Keratinocyte (primary cell): ENCODE data around the gene KRTAP12-4. TPM values are rescaled to one million over a fixed set of nuclear protein-coding genes. Genes with fewer than 3 reads are reported as not detected.

Experiments
- DNase-seq: peaks from one replicate; pipeline ENCODE4 v3.0.0-alpha.2; 2011; ENCODE audit warnings: low read depth, missing footprints, low spot score
- FAIRE-seq: peaks from 2 replicates; lab custom pipeline; 2011; peaks lifted over from hg19 to GRCh38; lab: Jason Lieb, UNC
- H2AFZ ChIP-seq: 2 replicates; pipeline ENCODE4 v1.6.0; 2012; ENCODE audit warnings: low read length, control low read depth, inconsistent platforms; ENCODE audit not compliant: control insufficient read depth
- H3K27ac ChIP-seq: 2 replicates; pipeline ENCODE4 v1.5.1; 2011; ENCODE audit warnings: low read length; ENCODE audit not compliant: control insufficient read depth, insufficient read depth
- H3K27me3 ChIP-seq: 3 replicates; pipeline ENCODE4 v1.6.0; 2011; ENCODE audit warnings: low read length; ENCODE audit not compliant: control insufficient read depth, insufficient read depth; ENCODE audit errors: extremely low read depth
- H3K36me3 ChIP-seq, 2 experiments: 2 replicates in 1 of 2; 3 replicates in 1 of 2; pipeline ENCODE4 v1.5.1; 2011; ENCODE audit warnings: low read length in 2 of 2, mild to moderate bottlenecking in 1 of 2; ENCODE audit not compliant: control insufficient read depth in 2 of 2, insufficient read depth in 2 of 2; ENCODE audit errors: extremely low read depth in 1 of 2
- H3K4me1 ChIP-seq: 3 replicates; pipeline ENCODE4 v1.5.1; 2011; ENCODE audit warnings: low read length; ENCODE audit not compliant: control insufficient read depth, insufficient read depth; ENCODE audit errors: extremely low read depth
- H3K4me2 ChIP-seq: 3 replicates; pipeline ENCODE4 v1.6.0; 2011; ENCODE audit warnings: low read depth, low read length; ENCODE audit not compliant: control insufficient read depth, insufficient read depth; ENCODE audit errors: extremely low read depth
- H3K4me3 ChIP-seq, 3 experiments: fragments of 200-600 bp in 1 of 3; sonication (generic) in 1 of 3; 2 replicates in 2 of 3; 3 replicates in 1 of 3; pipeline ENCODE4 v1.5.1; 2011 to 2016; ENCODE audit warnings: low read length in 3 of 3, mild to moderate bottlenecking in 3 of 3, control low read depth in 2 of 3, inconsistent platforms in 1 of 3, low read depth in 1 of 3, mixed read lengths in 1 of 3, mixed run types in 1 of 3, moderate library complexity in 1 of 3; ENCODE audit not compliant: control insufficient read depth in 2 of 3, insufficient read depth in 2 of 3; ENCODE audit errors: extremely low read depth in 1 of 3
- H3K79me2 ChIP-seq: 2 replicates; pipeline ENCODE4 v1.6.0; 2012; ENCODE audit warnings: low read length; ENCODE audit not compliant: control insufficient read depth, insufficient read depth
- H3K9ac ChIP-seq: 3 replicates; pipeline ENCODE4 v1.6.0; 2011; ENCODE audit warnings: low read length; ENCODE audit not compliant: control insufficient read depth, insufficient read depth; ENCODE audit errors: extremely low read depth
- H3K9me1 ChIP-seq: 3 replicates; pipeline ENCODE4 v1.6.0; 2011; ENCODE audit warnings: low read length; ENCODE audit not compliant: control insufficient read depth, insufficient read depth; ENCODE audit errors: extremely low read depth
- H3K9me3 ChIP-seq: 2 replicates; pipeline ENCODE4 v1.5.1; 2012; ENCODE audit warnings: low read depth, low read length; ENCODE audit not compliant: control insufficient read depth
- H4K20me1 ChIP-seq: 3 replicates; pipeline ENCODE4 v1.6.0; 2011; ENCODE audit warnings: low read length; ENCODE audit not compliant: control insufficient read depth, insufficient read depth; ENCODE audit errors: extremely low read depth
- EZH2 ChIP-seq: IDR thresholded peaks from one replicate; pipeline ENCODE4 v1.6.1; 2012; ENCODE audit warnings: inconsistent platforms, mild to moderate bottlenecking, low read length, moderate library complexity
- dilution Hi-C: fragments of 300-500 bp; cut with MboI; formaldehyde crosslinking; loops from one replicate; pipeline ENCODE4 v1.7.0; 2020; ENCODE audit warnings: low sequenced_read_pairs; ENCODE audit not compliant: extremely low pct_ligation_motif_present
- polyA plus RNA-seq, 5 experiments: library from polyadenylated mRNA; depleted of rRNA in 3 of 5; stranded (reverse) in 3 of 5; stranded (forward) in 1 of 5; unstranded in 1 of 5; fragments of >200 nt; gene quantifications; 1 replicate in 1 of 5; 2 replicates in 3 of 5; 3 replicates in 1 of 5; pipeline versions ENCODE4 v1.2.1 to v1.2.3, GENCODE V29; 2011 to 2012; ENCODE audit warnings: missing spikeins in 2 of 5, low read depth in 1 of 5, low replicate concordance in 1 of 5
- TF ChIP-seq, protein P1 (sequence below), 3 experiments: IDR thresholded peaks in 1 of 3; conservative IDR thresholded peaks in 1 of 3; optimal IDR thresholded peaks in 1 of 3; 2 replicates in 2 of 3; 3 replicates in 1 of 3; pipeline versions ENCODE3 to v1.5.1; 2011; ENCODE audit warnings: low read length in 3 of 3, mild to moderate bottlenecking in 3 of 3, moderate library complexity in 2 of 3, control low read depth in 1 of 3, inconsistent platforms in 1 of 3; ENCODE audit not compliant: insufficient read depth in 2 of 3; ENCODE audit errors: extremely low read depth in 1 of 3

KRTAP12-4 gene
- polyA plus RNA-seq, 1 donor (not counting 4 experiments of a cell fraction or from before 2014, with no cell fraction given), result not detected

DNA sequence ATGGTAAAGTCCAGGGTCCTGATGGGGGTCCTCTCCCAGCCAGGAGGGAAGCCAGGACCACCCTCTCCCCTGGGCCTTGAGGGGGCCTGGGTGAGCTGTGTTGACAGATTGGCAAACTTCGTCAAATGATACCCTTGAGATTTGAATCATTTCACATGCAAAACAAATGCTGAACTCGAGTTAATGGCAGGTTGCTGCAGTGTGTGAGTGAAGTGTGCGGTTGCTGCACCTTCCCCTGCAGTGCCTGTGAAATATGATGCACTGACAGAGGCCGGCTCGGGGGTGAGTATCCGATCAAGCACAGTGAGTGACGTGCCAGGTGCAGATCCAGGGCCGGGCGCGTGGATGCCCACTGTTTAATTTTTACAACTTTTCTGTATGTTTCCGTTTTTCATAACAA is 33.2 kb upstream of the KRTAP12-4 start:
- TF ChIP-seq, protein P1, sequence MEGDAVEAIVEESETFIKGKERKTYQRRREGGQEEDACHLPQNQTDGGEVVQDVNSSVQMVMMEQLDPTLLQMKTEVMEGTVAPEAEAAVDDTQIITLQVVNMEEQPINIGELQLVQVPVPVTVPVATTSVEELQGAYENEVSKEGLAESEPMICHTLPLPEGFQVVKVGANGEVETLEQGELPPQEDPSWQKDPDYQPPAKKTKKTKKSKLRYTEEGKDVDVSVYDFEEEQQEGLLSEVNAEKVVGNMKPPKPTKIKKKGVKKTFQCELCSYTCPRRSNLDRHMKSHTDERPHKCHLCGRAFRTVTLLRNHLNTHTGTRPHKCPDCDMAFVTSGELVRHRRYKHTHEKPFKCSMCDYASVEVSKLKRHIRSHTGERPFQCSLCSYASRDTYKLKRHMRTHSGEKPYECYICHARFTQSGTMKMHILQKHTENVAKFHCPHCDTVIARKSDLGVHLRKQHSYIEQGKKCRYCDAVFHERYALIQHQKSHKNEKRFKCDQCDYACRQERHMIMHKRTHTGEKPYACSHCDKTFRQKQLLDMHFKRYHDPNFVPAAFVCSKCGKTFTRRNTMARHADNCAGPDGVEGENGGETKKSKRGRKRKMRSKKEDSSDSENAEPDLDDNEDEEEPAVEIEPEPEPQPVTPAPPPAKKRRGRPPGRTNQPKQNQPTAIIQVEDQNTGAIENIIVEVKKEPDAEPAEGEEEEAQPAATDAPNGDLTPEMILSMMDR (optimal IDR thresholded peaks at IDR 0.05 in 1 of 3, IDR thresholded peaks at IDR 0.05 in 1 of 3, conservative IDR thresholded peaks at IDR 0.05 in 1 of 3; ENCODE audit: extremely low read depth in 1 of 3, insufficient read depth in 2 of 3, low read length in 3 of 3), result no peak
- no peak for TF ChIP-seq EZH2
- Histone ChIP-seq H3K4me2 (no peak overlapping the region), H3K27ac (no peak overlapping the region), H3K4me1 (no peaks in the 10 kb centered on the region), H3K9me3 (no peaks in the 10 kb centered on the region), H4K20me1 (no peaks in the 10 kb centered on the region), H3K36me3 (no peaks in the 10 kb centered on the region), H2AFZ (no peak overlapping the region), H3K9ac (no peak overlapping the region), H3K27me3 (no peaks in the 10 kb centered on the region), H3K79me2 (no peaks in the 10 kb centered on the region), H3K9me1 (no peaks in the 10 kb centered on the region), H3K4me3 (no peak overlapping the region)
- no peak for FAIRE-seq
- no peak for DNase-seq
- dilution Hi-C loops, result no loop called here

DNA sequence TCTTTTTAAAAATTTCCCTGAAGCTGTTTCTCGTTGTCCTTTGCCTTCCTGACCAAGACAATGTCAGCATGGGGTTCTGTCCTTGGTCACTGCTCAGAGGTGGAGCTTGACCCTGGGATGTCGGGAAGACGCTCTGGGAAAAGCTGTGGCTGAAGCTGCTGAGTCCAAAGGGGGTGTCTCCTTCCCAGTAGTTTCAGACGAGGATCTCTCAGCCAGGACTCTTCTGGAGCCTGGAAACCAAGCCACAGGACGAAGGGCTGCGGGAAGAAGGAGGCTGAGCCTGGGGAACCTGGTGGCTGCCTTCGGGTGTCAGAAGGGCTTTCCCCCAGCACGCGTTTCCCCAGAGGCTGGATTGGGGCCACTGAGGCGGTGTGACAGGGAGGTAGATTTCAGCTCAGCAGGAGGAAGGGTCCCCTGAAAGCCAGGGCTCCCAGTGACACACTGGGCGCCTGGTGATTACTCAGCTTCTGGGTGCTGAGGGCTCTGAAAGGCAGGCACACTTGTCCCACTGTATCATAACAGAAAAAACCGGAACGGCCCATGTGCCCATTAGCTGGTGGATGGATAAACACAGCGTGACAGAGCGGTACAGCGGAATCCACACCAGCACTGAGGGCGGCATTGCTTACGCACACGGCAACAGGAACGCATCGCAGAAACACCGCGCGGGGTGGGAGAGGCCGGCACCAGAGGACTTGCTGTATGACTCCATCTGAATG is 32.5 kb upstream of the KRTAP12-4 start:
- no peak overlapping the region for H2AFZ ChIP-seq
- H3K4me2 ChIP-seq, result no peak overlapping the region
- no peaks in the 10 kb centered on the region for H3K79me2 ChIP-seq
- no peak overlapping the region for H3K9ac ChIP-seq
- FAIRE-seq (no peak), DNase-seq (no peak)
- H3K9me1 ChIP-seq, result no peaks in the 10 kb centered on the region
- H3K27me3 ChIP-seq, result no peaks in the 10 kb centered on the region
- dilution Hi-C loops, result no loop called here
- H4K20me1 ChIP-seq, result no peaks in the 10 kb centered on the region
- TF ChIP-seq EZH2, result no peak
- TF ChIP-seq, protein P1 (optimal IDR thresholded peaks at IDR 0.05 in 1 of 3, IDR thresholded peaks at IDR 0.05 in 1 of 3, conservative IDR thresholded peaks at IDR 0.05 in 1 of 3; ENCODE audit: extremely low read depth in 1 of 3, insufficient read depth in 2 of 3, low read length in 3 of 3), result no peak
- H3K36me3 ChIP-seq, result no peaks in the 10 kb centered on the region
- H3K27ac ChIP-seq, result no peak overlapping the region
- H3K9me3 ChIP-seq, result no peaks in the 10 kb centered on the region
- H3K4me3 ChIP-seq, result no peak overlapping the region
- H3K4me1 ChIP-seq, result no peaks in the 10 kb centered on the region
